GM21367 (cell line): ENCODE data around the gene CYP20A1.
"Not testable (repeated sequence)": the region's sequence is repeated elsewhere in the genome, so short reads cannot be mapped to it uniquely, and the experiment has no call there.

ENCODE experiments used
- ATAC-seq: cut with Tn5 transposase; IDR thresholded peaks from one replicate; pipeline ENCODE4 v1.9.1; 2021; ENCODE audit not compliant: unreplicated experiment

CYP20A1 gene

GRCh38 chr2:203280428-203281064 lies 41.7 kb downstream of the CYP20A1 start:
- ATAC-seq: no peak

- no peak for ATAC-seq
Observed at GRCh38 chr2:203282101-203282500, 43.3 kb downstream of the CYP20A1 start.

- ATAC-seq: no peak
Observed at GRCh38 chr2:203286532-203286931, 47.7 kb downstream of the CYP20A1 start.

GRCh38 chr2:203301667-203302066 lies 62.8 kb downstream of the CYP20A1 start:
- ATAC-seq: no peak

- ATAC-seq: not testable (repeated sequence)
Observed at GRCh38 chr2:203302586-203302985, 63.8 kb downstream of the CYP20A1 start.

- ATAC-seq: no peak
Observed at GRCh38 chr2:203310688-203311436, 72.0 kb downstream of the CYP20A1 start.

GRCh38 chr2:203326356-203326755 lies 87.5 kb downstream of the CYP20A1 start:
- no peak for ATAC-seq

GRCh38 chr2:203327582-203327900 lies 88.7 kb downstream of the CYP20A1 start:
- ATAC-seq: no peak

- peak; percentile 60 for ATAC-seq
Observed at GRCh38 chr2:203327901-203328759, 89.3 kb downstream of the CYP20A1 start, which contains the start of gene ABI2. TSS of gene ABI2 (plus strand) at chr2:203328394. CDS start at chr2:203328515, 121 bp downstream.

- peak; percentile 42 for ATAC-seq
Observed at GRCh38 chr2:203328760-203329540, 90.1 kb downstream of the CYP20A1 start.

- no peak for ATAC-seq
Observed at GRCh38 chr2:203330434-203330833, 91.6 kb downstream of the CYP20A1 start.

GRCh38 chr2:203338322-203338721 lies 99.5 kb downstream of the CYP20A1 start:
- no peak for ATAC-seq

- no peak for ATAC-seq
Observed at GRCh38 chr2:203340791-203341487, 102.1 kb downstream of the CYP20A1 start.

GRCh38 chr2:203341741-203342310 lies 103.0 kb downstream of the CYP20A1 start:
- ATAC-seq: no peak

- not testable (repeated sequence) for ATAC-seq
Observed at GRCh38 chr2:203342374-203342773, 103.6 kb downstream of the CYP20A1 start.

- no peak for ATAC-seq
Observed at GRCh38 chr2:203344667-203345066, 105.8 kb downstream of the CYP20A1 start.

GRCh38 chr2:203346612-203347011 lies 107.8 kb downstream of the CYP20A1 start:
- ATAC-seq: no peak

GRCh38 chr2:203347375-203347774 lies 108.6 kb downstream of the CYP20A1 start:
- no peak for ATAC-seq

- ATAC-seq: no peak
Observed at GRCh38 chr2:203352604-203353255, 113.9 kb downstream of the CYP20A1 start.
